Lower leg skin (tissue), 4 donors: ENCODE results near the gene IQGAP3. TPM values are rescaled to one million over a fixed set of nuclear protein-coding genes. Genes with fewer than 3 reads are reported as not detected.
"Not testable (repeated sequence)": the region's sequence is repeated elsewhere in the genome, so short reads cannot be mapped to it uniquely, and the experiment has no call there.

ENCODE experiments used
- DNase-seq, 2 donors: peaks; one replicate each; pipeline ENCODE4 v3.0.0-alpha.2; 2019; ENCODE audit warnings: low spot score in 2 of 2
- H3K4me3 ChIP-seq: fragments of 200-600 bp; sonication (generic); 2 replicates; pipeline ENCODE4 v1.5.1; 2017; ENCODE audit warnings: mild to moderate bottlenecking, low read depth; ENCODE audit not compliant: poor library complexity, severe bottlenecking
- CTCF ChIP-seq, 3 donors: fragments of 450-650 bp; IDR thresholded peaks; one replicate each; pipeline ENCODE4 v1.5.1; 2016; ENCODE audit warnings: antibody characterized with exemption in 3 of 3, mild to moderate bottlenecking in 3 of 3, moderate library complexity in 2 of 3
- POLR2A ChIP-seq, 2 donors: fragments of 450-650 bp; IDR thresholded peaks; one replicate each; pipeline ENCODE4 v1.6.1; 2016 to 2017; ENCODE audit warnings: antibody characterized with exemption in 2 of 2, mild to moderate bottlenecking in 1 of 2, moderate library complexity in 1 of 2
- WGBS, 2 donors: methylation state at CpG; one replicate each; pipeline ENCODE4 v1.1.5; 2018; 5-methylcytosine and 5-hydroxymethylcytosine counted together
- intact Hi-C: fragments of 100-400 bp; cut with DNase I; formaldehyde crosslinking; loops from one replicate; pipeline ENCODE4 v1.15.0; 2023; ENCODE audit warnings: low total_unique reads
- total RNA-seq, 4 donors: library from RNA; depleted of rRNA; stranded (reverse); fragments of >200 nt; gene quantifications; one replicate each; pipeline ENCODE4 v1.1.0, GENCODE V29; 2016

Gene IQGAP3
- total RNA-seq, 4 donors from 2014 or later, result 0.98 to 3.0 (median 2.1) TPM

DNA sequence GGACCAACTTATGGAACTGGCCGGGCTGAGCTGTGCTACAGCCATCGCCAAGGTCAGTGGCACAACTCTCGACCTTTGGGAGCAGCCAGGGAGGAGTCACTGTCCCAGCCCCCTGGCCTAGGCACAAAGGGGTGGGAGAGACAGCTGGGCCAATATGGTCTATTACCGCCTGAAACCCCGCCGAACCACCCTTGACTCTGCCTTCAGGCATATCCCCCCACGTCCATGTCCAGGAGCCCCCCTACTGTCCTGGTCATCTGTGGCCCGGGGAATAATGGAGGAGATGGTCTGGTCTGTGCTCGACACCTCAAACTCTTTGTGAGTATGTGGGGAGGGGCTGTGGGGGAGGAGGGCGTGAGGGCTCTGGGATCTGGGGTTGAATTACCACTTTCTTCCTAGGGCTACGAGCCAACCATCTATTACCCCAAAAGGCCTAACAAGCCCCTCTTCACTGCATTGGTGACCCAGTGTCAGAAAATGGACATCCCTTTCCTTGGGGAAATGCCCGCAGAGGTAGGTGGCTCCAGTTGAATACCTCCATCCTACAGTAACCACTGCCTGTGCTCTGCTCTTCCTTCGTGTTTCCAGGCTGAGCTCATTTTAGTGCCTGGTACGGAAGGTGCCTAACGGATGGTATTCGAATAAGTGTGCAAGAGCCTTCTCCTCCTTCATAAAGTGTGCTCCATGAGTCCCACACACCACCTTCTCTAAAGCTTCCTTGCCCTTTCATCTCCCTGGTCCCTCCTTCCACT, 20.0 kb upstream of the IQGAP3 start:
- intact Hi-C loops, result no loop called here
- peak overlapping the region; percentile 63 for H3K4me3 ChIP-seq
- no peak for TF ChIP-seq POLR2A (IDR thresholded peaks at IDR 0.05)
- TF ChIP-seq CTCF (IDR thresholded peaks at IDR 0.05), result no peak
- DNase-seq, result no peak
- WGBS, 2 donors, result 37 to 56% methylated on average over 13 to 16 of the region's 16 CpGs

GRCh38 chr1:156591432-156592157, 19.2 kb upstream of the IQGAP3 start, which contains the start of gene NAXE:
Gene NAXE, plus strand, starts transcription at chr1:156591776. Its CDS starts 29 bp downstream, at chr1:156591805.
- TF ChIP-seq CTCF (IDR thresholded peaks at IDR 0.05) (no peak), POLR2A (IDR thresholded peaks at IDR 0.05) (no peak)
- peak; percentile 50 to 94 for DNase-seq
- H3K4me3 ChIP-seq, result peak within 1 kb of the TSS; percentile 63
- 0 to 1% methylated on average over 25 to 29 of the region's 60 CpGs for WGBS, 2 donors
- intact Hi-C loops, result no loop called here

- no peak overlapping the region for H3K4me3 ChIP-seq
- DNase-seq, result no peak
- WGBS, 2 donors, result 19 to 22% methylated on average over 6 of the region's 6 CpGs
- intact Hi-C loops, result no loop called here
- no peak for TF ChIP-seq POLR2A (IDR thresholded peaks at IDR 0.05)
- TF ChIP-seq CTCF (IDR thresholded peaks at IDR 0.05), result no peak
These were observed 18.7 kb upstream of the IQGAP3 start for GRCh38 chr1:156591181-156591431.

DNA sequence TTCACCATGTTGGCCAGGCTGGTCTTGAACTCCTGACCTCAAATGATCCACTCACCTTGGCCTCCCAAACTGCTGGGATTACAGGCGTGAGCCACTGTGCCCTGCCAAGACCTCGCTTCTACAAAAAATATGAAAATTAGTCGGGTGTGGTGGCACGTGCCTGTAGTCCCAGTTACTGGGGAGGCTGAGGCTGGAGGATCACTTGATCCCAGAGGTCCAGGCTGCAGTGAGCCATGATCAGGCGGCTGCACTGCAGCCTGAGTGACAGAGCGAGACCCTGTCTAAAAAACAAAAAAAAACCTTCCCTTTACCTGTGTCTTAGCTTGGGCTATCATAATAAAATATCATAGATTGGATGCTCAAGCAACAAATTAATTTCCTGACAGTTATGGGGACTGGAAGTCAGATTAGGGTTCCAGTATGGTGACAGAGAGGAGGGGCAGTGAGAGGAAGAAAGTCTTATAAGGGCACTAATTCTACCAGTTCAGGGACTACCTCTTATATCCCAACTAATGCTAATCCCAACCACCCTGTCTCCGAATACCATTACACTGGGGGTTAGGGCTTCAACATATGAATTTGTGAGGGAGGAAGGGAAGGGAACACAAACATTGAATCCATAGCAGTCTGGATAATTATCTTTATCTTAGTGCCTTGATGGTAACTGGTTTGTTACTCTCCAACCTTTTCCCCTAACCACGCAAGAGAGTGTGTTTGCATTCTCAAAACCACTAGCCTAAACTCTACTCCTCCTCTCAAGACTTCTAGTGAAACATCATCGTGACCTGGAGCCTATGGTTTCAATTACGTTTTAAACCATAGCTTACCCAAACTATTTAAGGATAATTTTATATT, 18.2 kb upstream of the IQGAP3 start:
- TF ChIP-seq CTCF (IDR thresholded peaks at IDR 0.05), result no peak
- TF ChIP-seq POLR2A (IDR thresholded peaks at IDR 0.05), result no peak
- 76 to 80% methylated on average over 10 of the region's 10 CpGs for WGBS, 2 donors
- no peak for DNase-seq
- intact Hi-C loops, result no loop called here
- no peak overlapping the region for H3K4me3 ChIP-seq

DNA sequence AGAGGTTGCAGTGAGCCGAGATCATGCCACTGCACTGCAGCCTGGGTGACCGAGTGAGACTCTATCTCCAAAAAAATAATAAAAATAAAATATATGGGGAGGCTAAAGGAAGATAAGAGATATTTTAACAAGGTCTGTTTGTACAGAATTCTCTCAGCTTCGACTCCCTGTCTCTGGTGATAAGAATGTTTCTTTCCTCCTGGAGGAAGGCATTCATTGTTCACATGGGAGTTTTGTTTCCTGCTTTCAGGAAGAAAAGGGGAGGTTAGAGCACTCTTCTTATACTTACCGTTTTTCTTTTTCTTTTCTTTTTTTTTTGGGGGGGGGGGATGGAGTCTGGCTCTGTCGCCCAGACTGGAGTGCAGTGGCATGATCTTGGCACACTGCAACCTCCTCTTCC, 17.2 kb upstream of the IQGAP3 start:
- intact Hi-C loops, result loop anchor here (10.0 kb wide), 1 partner anchor 145 kb away; no protein-coding TSS in a partner anchor

GRCh38 chr1:156587927-156588326, 15.6 kb upstream of the IQGAP3 start:
- intact Hi-C loops, result loop anchor here (10.0 kb wide), 1 partner anchor 143 kb away; no protein-coding TSS in a partner anchor
- WGBS, 2 donors, result 87 to 94% methylated on average over 8 of the region's 8 CpGs
- H3K4me3 ChIP-seq, DNase-seq: not testable (repeated sequence)

More for the DNA sequence above, 17.2 kb upstream of the IQGAP3 start:
- WGBS, 2 donors, result 67 to 68% methylated on average over 5 of the region's 5 CpGs
- TF ChIP-seq POLR2A (IDR thresholded peaks at IDR 0.05) (no peak), CTCF (IDR thresholded peaks at IDR 0.05) (no peak)
- no peak for DNase-seq
- no peak overlapping the region for H3K4me3 ChIP-seq
